Endothelial cell of umbilical vein (primary cell): ENCODE results near the gene MUC13.

Experiments used
- MYC ChIP-seq: IDR thresholded peaks from one replicate; pipeline ENCODE4 v1.6.1; 2011; ENCODE audit warnings: mild to moderate bottlenecking, low read depth, low read length
- POLR2A ChIP-seq: IDR thresholded peaks from 2 replicates; pipeline ENCODE4 v1.6.1; 2012; ENCODE audit warnings: low read depth, mild to moderate bottlenecking, control low read depth, low read length
- POLR2AphosphoS5 ChIP-seq: IDR thresholded peaks from 2 replicates; pipeline ENCODE4 v1.6.1; 2012; ENCODE audit warnings: low read depth, mild to moderate bottlenecking, control low read depth, low read length, moderate library complexity; ENCODE audit not compliant: insufficient read depth

DNA sequence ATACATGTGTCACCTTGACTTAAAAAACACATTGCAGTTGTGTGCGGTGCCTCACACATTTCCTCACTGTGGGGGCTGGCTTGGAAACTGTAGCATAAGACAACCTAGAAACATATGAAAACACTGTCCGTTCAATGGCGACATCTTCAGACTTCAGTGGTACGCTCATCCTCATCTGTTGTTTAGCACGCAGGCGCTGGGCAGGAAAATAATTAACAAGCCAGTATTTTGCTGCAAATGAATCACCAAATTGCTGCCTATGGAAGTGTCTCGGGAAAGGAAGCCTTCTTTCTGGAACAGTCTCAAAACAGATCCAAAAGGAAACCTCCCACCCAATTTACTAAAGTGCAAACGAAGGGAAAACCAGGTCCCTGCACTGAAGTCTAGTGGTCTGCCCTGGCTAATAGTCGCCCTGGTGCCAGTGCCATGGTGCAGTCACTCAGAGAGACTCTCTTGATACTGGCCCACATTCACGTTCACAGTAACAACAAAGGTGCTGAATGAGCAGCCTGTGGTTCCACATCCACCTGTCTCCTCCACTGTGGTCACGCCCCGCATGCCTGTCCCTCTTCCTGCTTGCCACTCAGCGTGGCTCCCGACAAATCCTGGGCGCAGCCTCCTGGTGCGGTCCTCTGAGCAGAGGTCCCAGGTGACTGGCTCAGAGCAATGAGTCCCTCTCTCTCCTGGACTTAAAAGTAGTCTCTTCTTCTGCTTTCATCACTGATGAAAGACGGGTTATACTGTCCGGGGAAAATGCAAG is 35.6 kb upstream of the MUC13 start:
- TF ChIP-seq MYC = no peak
- TF ChIP-seq POLR2AphosphoS5 = no peak
- TF ChIP-seq POLR2A = no peak
